ENCODE results near the gene YPEL3.

GRCh38 chr16:30068750-30069610 is 27.0 kb downstream of the YPEL3 start:
- TF ChIP-seq EZH2phosphoT487 (IDR thresholded peaks at IDR 0.05; ENCODE audit: low read depth, severe bottlenecking, unreplicated experiment) (no peak), CTCF (IDR thresholded peaks at IDR 0.05; ENCODE audit: poor library complexity) (peak; percentile 37), EZH2 (IDR thresholded peaks at IDR 0.05; ENCODE audit: borderline replicate concordance) (no peak)

Measured in hepatocyte (in vitro differentiated cells).